ENCODE results near the gene ABCC11. TPM values are rescaled to one million over a fixed set of nuclear protein-coding genes. Genes with fewer than 3 reads are reported as not detected.

The ABCC11 gene
- total RNA-seq, 1 donor from 2014 or later, result not detected

DNA sequence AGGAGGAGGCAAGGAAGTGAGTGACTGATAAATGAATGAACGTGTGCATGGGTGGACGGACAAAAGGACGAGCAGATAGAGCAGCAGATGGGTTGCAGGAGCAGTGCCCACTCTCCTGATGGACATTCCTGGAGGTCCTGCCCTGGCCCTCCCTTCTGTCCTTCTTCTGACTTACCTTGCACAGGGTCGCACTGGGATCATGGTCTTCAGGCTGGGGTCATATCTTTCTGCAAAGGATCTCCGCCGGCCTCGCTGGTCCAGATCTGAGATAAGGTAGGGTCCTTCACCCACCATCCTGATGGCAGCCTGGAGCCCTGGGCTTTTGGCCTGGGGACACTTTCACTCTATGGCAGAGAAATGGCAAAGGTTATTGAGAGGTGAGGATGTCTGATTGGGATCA lies 101.2 kb downstream of the ABCC11 start:
- no peaks in the 10 kb centered on the region for H3F3A ChIP-seq (ENCODE audit: low read depth)
- H3K27me3 ChIP-seq, result no peaks in the 10 kb centered on the region
- H3K4me1 ChIP-seq, result no peaks in the 10 kb centered on the region
- H3K4me3 ChIP-seq, result no peak overlapping the region
- no peak overlapping the region for H3K4me2 ChIP-seq
- TF ChIP-seq CTCF (IDR thresholded peaks at IDR 0.05) (no peak), EZH2 (IDR thresholded peaks at IDR 0.05) (no peak), EZH2phosphoT487 (IDR thresholded peaks at IDR 0.05) (no peak)
- no peak overlapping the region for H3K9ac ChIP-seq
- Mint-ChIP-seq H3K27me3 (ENCODE audit: insufficient read depth, low read depth) (peaks cover 2% of the 10 kb centered on the region), H3K36me3 (peaks cover 2% of the 10 kb centered on the region), H3K4me3 (no peak overlapping the region), H3K9me3 (peaks cover 2% of the 10 kb centered on the region), H3K27ac (no peak overlapping the region), H3K4me1 (no peaks in the 10 kb centered on the region)
- no peak for DNase-seq (ENCODE audit: low spot score)
- no peak overlapping the region for H2AFZ ChIP-seq (replicated peaks)
- no peak overlapping the region for H3K27ac ChIP-seq
- no peaks in the 10 kb centered on the region for H3K79me2 ChIP-seq (ENCODE audit: low read depth)
- H4K20me1 ChIP-seq (ENCODE audit: low read depth), result no peaks in the 10 kb centered on the region
- H3K9me3 ChIP-seq (ENCODE audit: low read depth), result no peaks in the 10 kb centered on the region
- no peaks in the 10 kb centered on the region for H3K36me3 ChIP-seq

- Mint-ChIP-seq H3K27ac (no peak overlapping the region), H3K9me3 (peaks cover 2% of the 10 kb centered on the region), H3K4me1 (no peaks in the 10 kb centered on the region), H3K4me3 (no peak overlapping the region), H3K27me3 (ENCODE audit: insufficient read depth, low read depth) (peaks cover 2% of the 10 kb centered on the region), H3K36me3 (peaks cover 2% of the 10 kb centered on the region)
- no peaks in the 10 kb centered on the region for H3K9me3 ChIP-seq (ENCODE audit: low read depth)
- H3K4me3 ChIP-seq, result no peak overlapping the region
- no peak overlapping the region for H3K4me2 ChIP-seq
- H3F3A ChIP-seq (ENCODE audit: low read depth), result no peaks in the 10 kb centered on the region
- TF ChIP-seq EZH2 (IDR thresholded peaks at IDR 0.05) (no peak), CTCF (IDR thresholded peaks at IDR 0.05) (no peak), EZH2phosphoT487 (IDR thresholded peaks at IDR 0.05) (no peak)
- H3K9ac ChIP-seq, result no peak overlapping the region
- H3K27me3 ChIP-seq, result no peaks in the 10 kb centered on the region
- no peaks in the 10 kb centered on the region for H3K36me3 ChIP-seq
- no peak for DNase-seq (ENCODE audit: low spot score)
- no peak overlapping the region for H2AFZ ChIP-seq (replicated peaks)
- no peaks in the 10 kb centered on the region for H3K79me2 ChIP-seq (ENCODE audit: low read depth)
- no peak overlapping the region for H3K27ac ChIP-seq
- no peaks in the 10 kb centered on the region for H4K20me1 ChIP-seq (ENCODE audit: low read depth)
- no peaks in the 10 kb centered on the region for H3K4me1 ChIP-seq
Observed at GRCh38 chr16:48143812-48144368, 103.4 kb downstream of the ABCC11 start.

DNA sequence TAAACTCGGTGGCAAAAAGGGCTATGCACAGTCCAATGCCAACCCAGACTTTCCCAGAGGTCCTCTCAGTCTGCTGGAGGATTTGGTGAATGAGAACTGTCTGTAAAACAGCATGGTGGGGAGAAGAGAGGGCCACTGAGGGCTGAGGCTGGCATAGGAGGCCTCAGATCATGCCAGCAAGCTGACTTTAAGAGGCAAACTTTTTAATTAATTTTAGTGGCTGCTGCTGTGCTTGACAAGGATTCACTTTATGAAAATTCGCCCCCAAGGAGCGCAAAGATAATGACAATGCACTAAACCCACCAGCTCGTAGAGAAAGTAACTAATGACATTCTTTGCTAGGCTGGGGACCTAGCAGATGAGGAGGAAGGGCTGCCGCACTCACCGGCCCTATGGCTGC lies 106.5 kb downstream of the ABCC11 start:
- Histone ChIP-seq H3K9ac (no peak overlapping the region), H3K9me3 (ENCODE audit: low read depth) (no peaks in the 10 kb centered on the region), H3K27ac (no peak overlapping the region), H3K79me2 (ENCODE audit: low read depth) (no peaks in the 10 kb centered on the region), H3K27me3 (no peaks in the 10 kb centered on the region), H4K20me1 (ENCODE audit: low read depth) (no peaks in the 10 kb centered on the region), H3K4me2 (no peak overlapping the region), H3K4me3 (no peak overlapping the region), H3K36me3 (no peaks in the 10 kb centered on the region), H2AFZ (replicated peaks) (no peak overlapping the region), H3K4me1 (no peaks in the 10 kb centered on the region), H3F3A (ENCODE audit: low read depth) (no peaks in the 10 kb centered on the region)
- DNase-seq (ENCODE audit: low spot score), result no peak
- TF ChIP-seq EZH2 (IDR thresholded peaks at IDR 0.05) (no peak), EZH2phosphoT487 (IDR thresholded peaks at IDR 0.05) (no peak), CTCF (IDR thresholded peaks at IDR 0.05) (no peak)
- H3K4me1 Mint-ChIP-seq, result peaks cover 14% of the 10 kb centered on the region
- peaks cover 2% of the 10 kb centered on the region for H3K9me3 Mint-ChIP-seq
- H3K27me3 Mint-ChIP-seq (ENCODE audit: insufficient read depth, low read depth), result peaks cover 4% of the 10 kb centered on the region
- H3K27ac Mint-ChIP-seq, result no peak overlapping the region
- no peaks in the 10 kb centered on the region for H3K36me3 Mint-ChIP-seq
- H3K4me3 Mint-ChIP-seq, result no peak overlapping the region

Data from neural progenitor cell (in vitro differentiated cells).